ENCODE results near the gene YTHDC1. TPM values are rescaled to one million over a fixed set of nuclear protein-coding genes. Genes with fewer than 3 reads are reported as not detected.

Gene YTHDC1
- polyA plus RNA-seq, 1 donor from 2014 or later, result 139 TPM

- Histone ChIP-seq H3K36me3 (ENCODE audit: insufficient read depth, low read length) (no peaks in the 10 kb centered on the region), H3K4me2 (ENCODE audit: low read length) (no peak overlapping the region), H3K4me3 (ENCODE audit: low read length) (no peak overlapping the region), H3K9ac (ENCODE audit: low read length) (no peak overlapping the region), H3K27me3 (ENCODE audit: insufficient read depth, low read depth, low read length) (no peaks in the 10 kb centered on the region), H3K27ac (ENCODE audit: low read length) (no peak overlapping the region), H3K9me2 (ENCODE audit: insufficient read depth, low read length) (no peaks in the 10 kb centered on the region), H4K20me1 (ENCODE audit: insufficient read depth) (no peaks in the 10 kb centered on the region), H2AFZ (ENCODE audit: low read depth, low read length) (no peak overlapping the region), H3K79me2 (replicated peaks; ENCODE audit: insufficient read depth, low read length) (no peaks in the 10 kb centered on the region), H3F3A (ENCODE audit: insufficient read depth, low read length, poor library complexity, severe bottlenecking) (no peaks in the 10 kb centered on the region), H3K9me3 (ENCODE audit: low read length) (no peaks in the 10 kb centered on the region)
- TF ChIP-seq CTCF (IDR thresholded peaks at IDR 0.05; ENCODE audit: poor library complexity, severe bottlenecking), result no peak
- TF ChIP-seq, protein P1, sequence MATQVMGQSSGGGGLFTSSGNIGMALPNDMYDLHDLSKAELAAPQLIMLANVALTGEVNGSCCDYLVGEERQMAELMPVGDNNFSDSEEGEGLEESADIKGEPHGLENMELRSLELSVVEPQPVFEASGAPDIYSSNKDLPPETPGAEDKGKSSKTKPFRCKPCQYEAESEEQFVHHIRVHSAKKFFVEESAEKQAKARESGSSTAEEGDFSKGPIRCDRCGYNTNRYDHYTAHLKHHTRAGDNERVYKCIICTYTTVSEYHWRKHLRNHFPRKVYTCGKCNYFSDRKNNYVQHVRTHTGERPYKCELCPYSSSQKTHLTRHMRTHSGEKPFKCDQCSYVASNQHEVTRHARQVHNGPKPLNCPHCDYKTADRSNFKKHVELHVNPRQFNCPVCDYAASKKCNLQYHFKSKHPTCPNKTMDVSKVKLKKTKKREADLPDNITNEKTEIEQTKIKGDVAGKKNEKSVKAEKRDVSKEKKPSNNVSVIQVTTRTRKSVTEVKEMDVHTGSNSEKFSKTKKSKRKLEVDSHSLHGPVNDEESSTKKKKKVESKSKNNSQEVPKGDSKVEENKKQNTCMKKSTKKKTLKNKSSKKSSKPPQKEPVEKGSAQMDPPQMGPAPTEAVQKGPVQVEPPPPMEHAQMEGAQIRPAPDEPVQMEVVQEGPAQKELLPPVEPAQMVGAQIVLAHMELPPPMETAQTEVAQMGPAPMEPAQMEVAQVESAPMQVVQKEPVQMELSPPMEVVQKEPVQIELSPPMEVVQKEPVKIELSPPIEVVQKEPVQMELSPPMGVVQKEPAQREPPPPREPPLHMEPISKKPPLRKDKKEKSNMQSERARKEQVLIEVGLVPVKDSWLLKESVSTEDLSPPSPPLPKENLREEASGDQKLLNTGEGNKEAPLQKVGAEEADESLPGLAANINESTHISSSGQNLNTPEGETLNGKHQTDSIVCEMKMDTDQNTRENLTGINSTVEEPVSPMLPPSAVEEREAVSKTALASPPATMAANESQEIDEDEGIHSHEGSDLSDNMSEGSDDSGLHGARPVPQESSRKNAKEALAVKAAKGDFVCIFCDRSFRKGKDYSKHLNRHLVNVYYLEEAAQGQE (IDR thresholded peaks at IDR 0.05; ENCODE audit: borderline replicate concordance), result no peak
- TF ChIP-seq EP300 (conservative IDR thresholded peaks at IDR 0.05; ENCODE audit: poor library complexity, severe bottlenecking), result no peak
- TF ChIP-seq MXI1 (conservative IDR thresholded peaks at IDR 0.05; ENCODE audit: poor library complexity, severe bottlenecking), result no peak
- TF ChIP-seq TAF1 (IDR thresholded peaks at IDR 0.05; ENCODE audit: low read depth), result no peak
- no peak for TF ChIP-seq POLR2AphosphoS5 (IDR thresholded peaks at IDR 0.05)
- no peak for TF ChIP-seq RAD21 (conservative IDR thresholded peaks at IDR 0.05)
- TF ChIP-seq EZH2 (IDR thresholded peaks at IDR 0.05; ENCODE audit: borderline replicate concordance, insufficient read depth, low read length, poor library complexity, severe bottlenecking), result no peak
- TF ChIP-seq SMC3 (conservative IDR thresholded peaks at IDR 0.05; ENCODE audit: poor library complexity), result no peak
Measured at GRCh38 chr4:68278029-68278428, 71.9 kb downstream of the YTHDC1 start.

DNA sequence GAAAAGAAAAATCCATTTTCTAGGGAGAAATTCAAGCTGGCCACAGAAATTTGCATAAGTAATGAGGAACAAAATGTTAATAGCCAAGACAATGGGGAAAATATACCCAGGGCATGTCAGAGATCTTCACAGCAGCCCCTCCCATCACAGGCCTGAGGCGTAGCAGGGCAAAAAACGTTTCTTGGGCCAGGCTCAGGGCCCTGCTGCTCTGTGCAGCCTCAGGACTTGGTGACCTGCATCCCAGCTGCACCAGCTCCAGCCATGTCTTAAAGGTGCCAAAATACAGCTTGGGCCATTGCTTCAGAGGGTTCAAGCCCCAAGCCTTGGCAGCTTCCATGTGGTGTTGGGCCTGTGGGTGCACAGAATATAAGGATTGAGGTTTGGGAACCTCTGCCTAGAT lies 72.3 kb downstream of the YTHDC1 start:
- Histone ChIP-seq H3K36me3 (ENCODE audit: insufficient read depth, low read length) (no peaks in the 10 kb centered on the region), H3K4me3 (ENCODE audit: low read length) (no peak overlapping the region), H3K9me3 (ENCODE audit: low read length) (no peaks in the 10 kb centered on the region)

More for the DNA sequence above, 72.3 kb downstream of the YTHDC1 start:
- Histone ChIP-seq H3K79me2 (replicated peaks; ENCODE audit: insufficient read depth, low read length) (no peaks in the 10 kb centered on the region), H3F3A (ENCODE audit: insufficient read depth, low read length, poor library complexity, severe bottlenecking) (no peaks in the 10 kb centered on the region), H3K9ac (ENCODE audit: low read length) (no peak overlapping the region), H3K9me2 (ENCODE audit: insufficient read depth, low read length) (no peaks in the 10 kb centered on the region), H3K27ac (ENCODE audit: low read length) (no peak overlapping the region), H3K4me2 (ENCODE audit: low read length) (no peak overlapping the region), H2AFZ (ENCODE audit: low read depth, low read length) (no peak overlapping the region), H4K20me1 (ENCODE audit: insufficient read depth) (no peaks in the 10 kb centered on the region), H3K27me3 (ENCODE audit: insufficient read depth, low read depth, low read length) (no peaks in the 10 kb centered on the region)
- TF ChIP-seq MXI1 (conservative IDR thresholded peaks at IDR 0.05; ENCODE audit: poor library complexity, severe bottlenecking), result no peak
- no peak for TF ChIP-seq SMC3 (conservative IDR thresholded peaks at IDR 0.05; ENCODE audit: poor library complexity)
- TF ChIP-seq EP300 (conservative IDR thresholded peaks at IDR 0.05; ENCODE audit: poor library complexity, severe bottlenecking), result no peak
- no peak for TF ChIP-seq CTCF (IDR thresholded peaks at IDR 0.05; ENCODE audit: poor library complexity, severe bottlenecking)
- no peak for TF ChIP-seq EZH2 (IDR thresholded peaks at IDR 0.05; ENCODE audit: borderline replicate concordance, insufficient read depth, low read length, poor library complexity, severe bottlenecking)
- no peak for TF ChIP-seq TAF1 (IDR thresholded peaks at IDR 0.05; ENCODE audit: low read depth)
- TF ChIP-seq, protein P1 (IDR thresholded peaks at IDR 0.05; ENCODE audit: borderline replicate concordance), result no peak
- no peak for TF ChIP-seq RAD21 (conservative IDR thresholded peaks at IDR 0.05)
- no peak for TF ChIP-seq POLR2AphosphoS5 (IDR thresholded peaks at IDR 0.05)

Measured in neural cell (in vitro differentiated cells).